GM12892 (cell line): ENCODE data around the gene CACNA1C.

Source experiments
- DNase-seq: peaks from one replicate; pipeline ENCODE4 v3.0.0; 2011; ENCODE audit not compliant: insufficient read length
- FAIRE-seq: peaks from 2 replicates; lab custom pipeline; 2011; peaks lifted over from hg19 to GRCh38; lab: Jason Lieb, UNC
- POLR2A ChIP-seq: IDR thresholded peaks from 2 replicates; pipeline ENCODE4 v1.6.1; 2011; ENCODE audit warnings: low read depth, low read length, control low read depth
- POLR2AphosphoS5 ChIP-seq: IDR thresholded peaks from 2 replicates; pipeline ENCODE4 v1.6.1; 2011; ENCODE audit warnings: low read depth, low read length, control low read depth
- TAF1 ChIP-seq: IDR thresholded peaks from 2 replicates; pipeline ENCODE4 v1.6.1; 2011; ENCODE audit warnings: low read depth, mild to moderate bottlenecking, control low read depth, low read length, borderline replicate concordance

Gene CACNA1C

DNA sequence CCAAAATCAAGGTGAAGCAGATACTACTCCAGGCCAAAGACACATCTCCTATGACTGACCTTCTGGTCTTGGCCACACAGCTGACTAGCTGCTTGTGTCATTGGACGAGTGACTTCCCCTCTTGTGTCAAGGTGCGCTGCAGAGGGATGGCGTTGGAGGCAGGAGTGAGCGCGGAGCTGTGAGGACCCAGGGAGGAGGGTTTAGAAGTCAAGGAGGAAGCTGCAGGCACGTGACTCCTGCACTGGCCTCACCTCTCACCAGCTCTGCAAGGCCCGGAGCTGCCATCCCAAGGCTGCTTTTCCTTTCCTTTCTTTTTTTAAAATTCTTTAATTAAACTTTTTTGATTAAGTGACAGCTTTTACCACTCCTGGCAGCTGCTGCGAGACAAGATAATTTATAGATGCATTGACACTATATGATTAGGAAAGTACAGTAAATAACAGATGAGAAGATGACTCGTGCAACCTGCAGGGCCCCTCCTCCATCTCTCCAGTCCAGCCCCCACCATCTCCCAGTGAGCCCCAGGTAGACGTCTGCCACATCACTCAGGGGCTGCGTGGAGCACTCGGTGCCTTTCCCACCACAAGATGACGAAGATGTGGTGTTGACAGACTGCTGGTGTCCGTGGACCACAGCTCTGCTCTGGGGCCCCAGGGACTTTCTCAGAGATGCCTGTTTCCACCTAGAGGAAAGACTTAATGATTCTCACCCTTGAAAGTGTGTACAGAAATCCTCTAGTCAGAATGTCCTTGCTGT, 350.6 kb downstream of the CACNA1C start:
- TF ChIP-seq TAF1: no peak
- no peak for TF ChIP-seq POLR2A
- no peak for TF ChIP-seq POLR2AphosphoS5
- FAIRE-seq (no peak), DNase-seq (no peak)

GRCh38 chr12:2405039-2405438, 352.3 kb downstream of the CACNA1C start:
- TF ChIP-seq TAF1: no peak
- TF ChIP-seq POLR2AphosphoS5: no peak
- TF ChIP-seq POLR2A: no peak
- DNase-seq (no peak), FAIRE-seq (no peak)

- DNase-seq (no peak), FAIRE-seq (no peak)
- TF ChIP-seq POLR2AphosphoS5 (no peak), TAF1 (no peak), POLR2A (no peak)
These were observed 354.1 kb downstream of the CACNA1C start for GRCh38 chr12:2406903-2407302.

DNA sequence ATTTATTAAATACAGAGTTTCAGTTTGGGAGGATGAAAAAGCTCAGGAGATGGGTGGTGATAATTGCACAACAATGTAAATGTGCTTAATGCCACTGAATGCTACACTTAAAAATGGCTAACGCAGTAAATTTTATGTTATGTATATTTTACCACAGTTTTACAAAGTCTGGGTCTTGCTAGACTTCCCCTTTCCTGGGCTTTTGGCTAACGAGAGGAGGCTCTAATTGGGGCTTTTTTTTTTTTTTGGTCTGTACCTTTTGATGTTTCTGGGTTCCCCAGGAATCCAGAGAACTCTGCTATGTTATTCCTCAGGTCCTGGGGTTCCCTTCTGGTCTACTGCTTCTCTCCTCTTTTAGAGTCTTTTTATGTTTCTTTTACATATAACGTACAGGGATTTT, 355.5 kb downstream of the CACNA1C start:
- FAIRE-seq: no peak
- TF ChIP-seq TAF1: no peak
- TF ChIP-seq POLR2A: no peak
- TF ChIP-seq POLR2AphosphoS5: no peak
- DNase-seq: no peak

- FAIRE-seq (no peak), DNase-seq (no peak)
- no peak for TF ChIP-seq POLR2A
- TF ChIP-seq TAF1: no peak
These were observed 357.0 kb downstream of the CACNA1C start for GRCh38 chr12:2409656-2410265.

- TF ChIP-seq TAF1 (no peak), POLR2A (no peak)
- no peak for DNase-seq
- FAIRE-seq: no peak
These were observed 357.7 kb downstream of the CACNA1C start for GRCh38 chr12:2410496-2410895.

- no peak for FAIRE-seq
- no peak for DNase-seq
- TF ChIP-seq TAF1 (no peak), POLR2A (no peak), POLR2AphosphoS5 (no peak)
These were observed 358.2 kb downstream of the CACNA1C start for GRCh38 chr12:2411011-2411410.

GRCh38 chr12:2411616-2412304, 359.0 kb downstream of the CACNA1C start:
- DNase-seq (no peak), FAIRE-seq (no peak)
- TF ChIP-seq TAF1 (no peak), POLR2A (no peak), POLR2AphosphoS5 (no peak)

DNA sequence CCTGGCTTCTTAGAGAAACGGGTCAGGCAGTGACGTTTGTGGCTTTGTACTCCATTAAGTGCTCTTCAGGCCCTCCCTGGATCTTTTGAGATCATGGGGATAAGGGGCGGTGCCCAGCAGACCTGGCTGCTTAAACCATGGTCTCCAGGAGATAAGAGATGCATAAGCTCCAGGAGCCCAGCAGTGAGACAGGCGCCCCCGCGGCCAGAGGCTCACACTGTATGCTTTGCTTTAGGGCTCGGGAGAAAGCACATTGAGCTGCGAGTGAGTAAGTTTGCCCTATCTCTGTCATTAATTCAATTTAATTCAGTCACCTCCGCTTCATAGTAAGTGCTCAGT, 359.5 kb downstream of the CACNA1C start:
- no peak for DNase-seq
- TF ChIP-seq POLR2AphosphoS5 (no peak), TAF1 (no peak), POLR2A (no peak)
- no peak for FAIRE-seq

DNA sequence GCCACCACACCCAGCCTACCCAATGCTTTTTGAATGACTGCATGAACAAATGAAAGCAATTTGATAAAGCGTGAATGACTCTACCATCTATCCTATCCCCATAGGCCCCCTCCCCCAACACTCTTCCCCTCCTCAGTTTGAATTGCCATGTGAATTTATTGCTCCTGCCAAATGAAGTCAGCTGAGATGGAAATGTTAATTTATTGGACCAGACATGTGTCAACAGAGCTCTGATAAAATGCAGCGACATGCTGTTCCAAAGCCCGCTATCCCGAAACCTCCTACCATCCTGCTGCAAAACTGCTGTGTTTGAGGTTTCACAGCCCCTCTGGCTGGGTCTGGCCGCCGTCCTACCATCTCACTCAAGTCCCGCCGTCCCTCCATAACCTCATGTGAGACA, 360.5 kb downstream of the CACNA1C start:
- FAIRE-seq: no peak
- TF ChIP-seq POLR2AphosphoS5 (no peak), POLR2A (no peak), TAF1 (no peak)
- DNase-seq: no peak

DNA sequence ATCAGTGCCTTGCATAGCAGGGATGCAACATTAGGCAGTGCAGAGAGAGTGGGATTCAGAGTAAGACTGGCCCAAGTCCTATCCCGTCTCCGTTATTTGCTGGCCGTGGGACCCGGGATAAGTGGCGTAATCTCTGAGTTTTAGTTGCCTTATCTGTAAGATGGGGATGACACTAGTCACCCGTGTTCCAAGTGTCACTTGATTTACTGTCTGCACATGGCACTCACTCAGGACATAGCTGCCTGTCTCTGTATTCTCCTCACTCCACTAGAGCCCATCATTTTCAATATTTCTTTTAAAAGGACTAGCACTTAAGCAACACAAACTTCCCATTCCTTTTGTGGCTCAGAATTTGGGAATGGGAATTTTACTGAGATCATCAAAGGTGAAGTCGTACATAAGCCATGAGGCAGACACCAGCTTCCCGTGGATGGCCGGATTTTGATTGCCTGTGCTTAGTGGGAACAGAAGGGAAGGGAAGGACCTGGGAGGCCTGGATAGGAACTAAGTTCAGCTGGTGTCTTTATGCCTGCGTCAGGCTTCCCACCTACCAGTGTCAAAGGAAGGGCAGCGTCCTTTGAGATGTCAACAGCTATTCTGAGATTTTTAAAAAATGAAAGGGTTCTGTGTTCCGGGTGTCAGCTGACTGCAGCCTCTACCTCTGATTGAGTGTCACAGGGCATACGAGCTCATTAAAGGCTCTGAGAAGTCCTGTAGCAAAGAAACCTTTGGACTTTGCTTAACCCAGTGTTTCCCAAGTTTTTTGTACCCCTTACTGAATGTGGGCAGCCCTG, 361.4 kb downstream of the CACNA1C start:
- DNase-seq (no peak), FAIRE-seq (no peak)
- TF ChIP-seq TAF1 (no peak), POLR2A (no peak), POLR2AphosphoS5 (no peak)
